ENCODE results near the gene SETD1A.

The SETD1A gene

GRCh38 chr16:30941600-30942425, 15.7 kb upstream of the SETD1A start:
- H2AFZ ChIP-seq (ENCODE audit: low read depth, low read length) = no peak overlapping the region
- no peaks in the 10 kb centered on the region for H3K27me3 ChIP-seq (ENCODE audit: insufficient read depth, low read length)
- H3K4me1 ChIP-seq (ENCODE audit: insufficient read depth, low read length) = peaks cover 12% of the 10 kb centered on the region
- peaks cover 46% of the 10 kb centered on the region for H3K36me3 ChIP-seq (ENCODE audit: insufficient read depth, low read length)
- peaks cover 2% of the 10 kb centered on the region for H3K9me3 ChIP-seq (ENCODE audit: low read length)
- no peak overlapping the region for H3K4me3 ChIP-seq (ENCODE audit: low read length)

GRCh38 chr16:30942426-30942806, 15.1 kb upstream of the SETD1A start:
- peaks cover 18% of the 10 kb centered on the region for H3K4me1 ChIP-seq (ENCODE audit: insufficient read depth, low read length)
- H2AFZ ChIP-seq (ENCODE audit: low read depth, low read length) = no peak overlapping the region
- no peak overlapping the region for H3K4me3 ChIP-seq (ENCODE audit: low read length)
- H3K9me3 ChIP-seq (ENCODE audit: low read length) = peaks cover 2% of the 10 kb centered on the region
- peaks cover 43% of the 10 kb centered on the region for H3K36me3 ChIP-seq (ENCODE audit: insufficient read depth, low read length)
- H3K27me3 ChIP-seq (ENCODE audit: insufficient read depth, low read length) = no peaks in the 10 kb centered on the region

GRCh38 chr16:30944352-30944751, 13.2 kb upstream of the SETD1A start:
- no peaks in the 10 kb centered on the region for H3K27me3 ChIP-seq (ENCODE audit: insufficient read depth, low read length)
- peaks cover 2% of the 10 kb centered on the region for H3K9me3 ChIP-seq (ENCODE audit: low read length)
- peaks cover 24% of the 10 kb centered on the region for H3K4me1 ChIP-seq (ENCODE audit: insufficient read depth, low read length)
- no peak overlapping the region for H2AFZ ChIP-seq (ENCODE audit: low read depth, low read length)
- no peak overlapping the region for H3K4me3 ChIP-seq (ENCODE audit: low read length)
- peaks cover 35% of the 10 kb centered on the region for H3K36me3 ChIP-seq (ENCODE audit: insufficient read depth, low read length)

DNA sequence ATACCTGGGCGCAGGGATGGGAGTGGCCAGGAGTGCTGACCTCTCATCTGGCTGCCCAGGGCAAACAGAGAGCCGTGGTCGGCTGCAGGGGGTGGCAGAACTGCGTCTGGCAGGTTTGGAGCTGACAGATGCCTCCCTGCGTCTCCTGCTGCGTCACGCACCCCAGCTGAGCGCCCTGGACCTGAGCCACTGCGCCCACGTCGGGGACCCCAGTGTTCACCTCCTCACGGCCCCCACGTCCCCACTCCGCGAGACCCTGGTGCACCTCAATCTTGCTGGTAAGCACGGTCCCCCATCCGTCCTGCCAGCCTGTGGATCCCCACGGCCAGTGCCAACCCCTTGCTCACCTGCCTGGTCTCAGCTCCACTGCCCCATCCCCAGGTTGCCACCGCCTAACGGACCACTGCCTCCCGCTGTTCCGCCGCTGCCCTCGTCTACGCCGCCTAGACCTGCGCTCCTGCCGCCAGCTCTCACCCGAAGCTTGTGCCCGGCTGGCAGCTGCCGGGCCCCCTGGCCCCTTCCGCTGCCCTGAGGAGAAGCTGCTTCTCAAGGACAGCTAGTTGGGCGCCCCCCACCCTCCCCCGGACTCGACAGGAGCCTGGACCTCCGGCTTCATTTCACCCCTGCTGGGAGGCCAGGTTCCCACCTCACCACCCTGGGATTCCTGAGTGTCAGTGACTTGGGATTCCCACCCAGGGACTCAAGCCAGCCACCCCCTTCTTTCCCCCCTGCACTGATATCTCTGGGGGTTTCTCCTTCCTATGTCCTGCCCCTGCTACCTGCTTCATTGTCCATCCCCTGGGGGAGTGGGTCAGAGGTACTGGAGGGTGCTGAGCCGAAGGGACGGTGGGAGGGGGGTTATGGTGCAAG, 10.6 kb upstream of the SETD1A start:
- Histone ChIP-seq H2AFZ (ENCODE audit: low read depth, low read length) (no peak overlapping the region), H3K4me1 (ENCODE audit: insufficient read depth, low read length) (peaks cover 36% of the 10 kb centered on the region), H3K27me3 (ENCODE audit: insufficient read depth, low read length) (no peaks in the 10 kb centered on the region), H3K9me3 (ENCODE audit: low read length) (peaks cover 2% of the 10 kb centered on the region), H3K36me3 (ENCODE audit: insufficient read depth, low read length) (peaks cover 28% of the 10 kb centered on the region), H3K4me3 (ENCODE audit: low read length) (no peak overlapping the region)

DNA sequence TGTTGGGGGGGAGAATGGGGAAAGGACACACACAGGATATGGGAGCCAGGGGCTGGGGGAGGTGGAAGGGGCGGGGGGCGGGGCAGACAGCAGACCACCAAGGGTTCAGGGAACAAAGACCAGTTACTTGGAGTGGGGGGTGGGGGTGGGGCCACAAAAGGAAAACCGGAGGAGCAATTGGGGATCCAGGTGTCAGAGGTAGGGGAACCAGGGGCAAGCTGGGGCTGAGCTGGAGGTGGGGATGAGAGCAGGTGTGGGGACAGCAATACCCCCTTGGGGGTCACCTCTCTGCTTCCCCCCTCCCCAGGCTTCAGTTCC, 10.1 kb upstream of the SETD1A start:
- peak overlapping the region; percentile 74 for H3K4me3 ChIP-seq (ENCODE audit: low read length)
- peaks cover 2% of the 10 kb centered on the region for H3K9me3 ChIP-seq (ENCODE audit: low read length)

GRCh38 chr16:30947859-30948666, 9.5 kb upstream of the SETD1A start:
- Histone ChIP-seq H3K9me3 (ENCODE audit: low read length) (peaks cover 2% of the 10 kb centered on the region), H3K4me1 (ENCODE audit: insufficient read depth, low read length) (peaks cover 31% of the 10 kb centered on the region), H3K4me3 (ENCODE audit: low read length) (peak overlapping the region; percentile 74), H3K36me3 (ENCODE audit: insufficient read depth, low read length) (peaks cover 19% of the 10 kb centered on the region), H2AFZ (ENCODE audit: low read depth, low read length) (peak overlapping the region; percentile 52), H3K27me3 (ENCODE audit: insufficient read depth, low read length) (no peaks in the 10 kb centered on the region)

More for the DNA sequence above, 10.1 kb upstream of the SETD1A start:
- Histone ChIP-seq H3K27me3 (ENCODE audit: insufficient read depth, low read length) (no peaks in the 10 kb centered on the region), H2AFZ (ENCODE audit: low read depth, low read length) (peak overlapping the region; percentile 41), H3K4me1 (ENCODE audit: insufficient read depth, low read length) (peaks cover 31% of the 10 kb centered on the region), H3K36me3 (ENCODE audit: insufficient read depth, low read length) (peaks cover 23% of the 10 kb centered on the region)

DNA sequence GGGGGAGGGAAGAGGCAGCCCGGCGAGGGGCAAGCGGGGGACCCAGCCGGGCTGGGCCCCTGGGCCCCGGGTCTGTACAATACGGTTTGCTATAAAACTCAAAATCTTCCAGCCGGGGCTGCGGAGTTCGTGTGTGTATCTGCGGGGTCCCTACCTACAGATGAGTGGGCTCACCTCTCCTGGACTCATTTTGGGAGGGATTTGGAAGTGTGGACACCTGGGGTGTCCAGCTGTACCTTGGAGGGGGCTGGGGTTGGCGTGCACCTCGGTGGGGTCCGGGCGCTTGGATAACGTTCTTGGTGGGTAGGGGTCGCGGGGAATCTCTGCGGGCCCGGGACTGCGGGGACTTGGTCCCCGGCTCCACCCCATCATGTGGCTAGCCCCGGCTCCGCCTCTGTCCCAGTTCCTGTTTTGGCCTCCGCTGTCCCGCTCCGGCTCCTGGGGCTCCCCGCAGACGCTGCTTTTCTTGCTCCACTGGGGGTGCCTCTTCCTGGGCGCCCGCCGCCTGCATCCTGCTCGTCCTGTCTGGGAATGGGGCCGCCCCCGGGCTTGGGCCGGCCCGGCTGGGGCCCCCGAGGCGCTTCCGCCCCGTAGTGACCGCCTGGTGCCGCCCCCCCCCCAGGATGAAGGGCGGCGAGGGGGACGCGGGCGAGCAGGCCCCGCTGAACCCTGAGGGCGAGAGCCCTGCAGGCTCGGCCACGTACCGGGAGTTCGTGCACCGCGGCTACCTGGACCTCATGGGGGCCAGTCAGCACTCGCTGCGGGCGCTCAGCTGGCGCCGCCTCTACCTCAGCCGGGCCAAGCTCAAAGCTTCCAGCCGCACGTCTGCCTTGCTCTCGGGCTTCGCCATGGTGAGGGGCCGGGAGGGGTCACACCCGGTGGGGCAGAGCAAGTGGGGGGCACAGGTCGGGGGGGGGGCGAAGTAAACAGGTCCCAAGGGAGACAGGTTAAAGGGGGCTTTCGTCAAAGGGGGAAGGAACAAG, 8.6 kb upstream of the SETD1A start, which contains the start of gene ORAI3:
TSS of gene ORAI3 (plus strand) at position 402 of the 983 bp plus-strand sequence. CDS start at position 624, 222 bp downstream.
- H3K36me3 ChIP-seq (ENCODE audit: insufficient read depth, low read length) = peaks cover 14% of the 10 kb centered on the region
- H2AFZ ChIP-seq (ENCODE audit: low read depth, low read length) = peak within 1 kb of the TSS; percentile 52
- no peaks in the 10 kb centered on the region for H3K27me3 ChIP-seq (ENCODE audit: insufficient read depth, low read length)
- peaks cover 2% of the 10 kb centered on the region for H3K9me3 ChIP-seq (ENCODE audit: low read length)
- H3K4me3 ChIP-seq (ENCODE audit: low read length) = peak within 1 kb of the TSS; percentile 74
- peaks cover 31% of the 10 kb centered on the region for H3K4me1 ChIP-seq (ENCODE audit: insufficient read depth, low read length)

GRCh38 chr16:30949650-30950515, 7.7 kb upstream of the SETD1A start:
- peaks cover 31% of the 10 kb centered on the region for H3K4me1 ChIP-seq (ENCODE audit: insufficient read depth, low read length)
- no peaks in the 10 kb centered on the region for H3K9me3 ChIP-seq (ENCODE audit: low read length)
- H2AFZ ChIP-seq (ENCODE audit: low read depth, low read length) = no peak overlapping the region
- peak overlapping the region; percentile 74 for H3K4me3 ChIP-seq (ENCODE audit: low read length)
- H3K36me3 ChIP-seq (ENCODE audit: insufficient read depth, low read length) = peaks cover 6% of the 10 kb centered on the region
- no peaks in the 10 kb centered on the region for H3K27me3 ChIP-seq (ENCODE audit: insufficient read depth, low read length)

DNA sequence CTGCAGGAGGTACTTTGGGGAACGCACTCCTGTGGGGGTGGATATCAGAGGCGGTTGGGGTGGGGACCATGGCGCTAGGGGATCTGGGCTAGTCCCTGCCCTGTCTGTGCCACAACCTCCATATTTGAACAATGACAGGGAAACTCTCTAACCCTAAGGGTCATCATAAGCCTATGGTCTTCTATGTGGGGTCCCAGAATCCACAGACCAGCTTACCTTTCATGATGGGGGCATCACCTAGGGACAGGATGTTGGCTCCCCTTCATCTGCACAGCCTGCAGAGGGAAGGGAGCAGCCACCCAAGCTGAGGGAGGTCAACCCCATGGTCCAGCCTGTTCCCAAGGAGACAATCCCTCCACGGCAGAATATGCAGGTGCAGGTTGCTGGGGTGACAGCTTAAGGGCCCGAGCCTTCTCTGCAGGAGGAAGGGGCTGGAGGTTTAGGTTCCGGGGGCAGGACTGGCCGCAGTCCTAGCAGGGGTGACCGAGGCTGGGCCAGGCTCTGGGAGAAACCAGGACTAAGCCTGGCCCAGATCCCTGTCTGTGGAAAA, 7.0 kb upstream of the SETD1A start:
- Histone ChIP-seq H2AFZ (ENCODE audit: low read depth, low read length) (no peak overlapping the region), H3K4me3 (ENCODE audit: low read length) (peak overlapping the region; percentile 74), H3K9me3 (ENCODE audit: low read length) (no peaks in the 10 kb centered on the region), H3K4me1 (ENCODE audit: insufficient read depth, low read length) (peaks cover 31% of the 10 kb centered on the region), H3K36me3 (ENCODE audit: insufficient read depth, low read length) (peaks cover 6% of the 10 kb centered on the region), H3K27me3 (ENCODE audit: insufficient read depth, low read length) (no peaks in the 10 kb centered on the region)

GRCh38 chr16:30951193-30951592, 6.4 kb upstream of the SETD1A start:
- Histone ChIP-seq H3K36me3 (ENCODE audit: insufficient read depth, low read length) (peaks cover 6% of the 10 kb centered on the region), H2AFZ (ENCODE audit: low read depth, low read length) (no peak overlapping the region)

GRCh38 chr16:30951750-30952149, 5.8 kb upstream of the SETD1A start:
- no peaks in the 10 kb centered on the region for H3K27me3 ChIP-seq (ENCODE audit: insufficient read depth, low read length)
- peaks cover 3% of the 10 kb centered on the region for H3K36me3 ChIP-seq (ENCODE audit: insufficient read depth, low read length)
- no peaks in the 10 kb centered on the region for H3K9me3 ChIP-seq (ENCODE audit: low read length)
- no peak overlapping the region for H2AFZ ChIP-seq (ENCODE audit: low read depth, low read length)
- no peak overlapping the region for H3K4me3 ChIP-seq (ENCODE audit: low read length)
- peaks cover 28% of the 10 kb centered on the region for H3K4me1 ChIP-seq (ENCODE audit: insufficient read depth, low read length)

More at GRCh38 chr16:30951193-30951592, 6.4 kb upstream of the SETD1A start:
- no peaks in the 10 kb centered on the region for H3K27me3 ChIP-seq (ENCODE audit: insufficient read depth, low read length)
- H3K4me3 ChIP-seq (ENCODE audit: low read length) = no peak overlapping the region
- no peaks in the 10 kb centered on the region for H3K9me3 ChIP-seq (ENCODE audit: low read length)
- H3K4me1 ChIP-seq (ENCODE audit: insufficient read depth, low read length) = peaks cover 31% of the 10 kb centered on the region
